ENCODE results near the gene LYG1. TPM values are rescaled to one million over a fixed set of nuclear protein-coding genes. Genes with fewer than 3 reads are reported as not detected.

LYG1 gene
- total RNA-seq, 1 experiment from 2014 or later = 0.93 TPM

GRCh38 chr2:99249951-99250350 lies 51.0 kb downstream of the LYG1 start:
- no peak overlapping the region for H3K27ac Mint-ChIP-seq (ENCODE audit: unreplicated experiment)
- no peak for DNase-seq
- H3K27me3 Mint-ChIP-seq (ENCODE audit: insufficient read depth, unreplicated experiment) = no peaks in the 10 kb centered on the region
- H3K4me1 Mint-ChIP-seq (ENCODE audit: low read depth, unreplicated experiment) = no peaks in the 10 kb centered on the region
- no peaks in the 10 kb centered on the region for H3K36me3 Mint-ChIP-seq (ENCODE audit: insufficient read depth, unreplicated experiment)
- ChIA-PET POLR2A (no interaction called here), CTCF (no interaction called here)
- TF ChIP-seq, protein P1, sequence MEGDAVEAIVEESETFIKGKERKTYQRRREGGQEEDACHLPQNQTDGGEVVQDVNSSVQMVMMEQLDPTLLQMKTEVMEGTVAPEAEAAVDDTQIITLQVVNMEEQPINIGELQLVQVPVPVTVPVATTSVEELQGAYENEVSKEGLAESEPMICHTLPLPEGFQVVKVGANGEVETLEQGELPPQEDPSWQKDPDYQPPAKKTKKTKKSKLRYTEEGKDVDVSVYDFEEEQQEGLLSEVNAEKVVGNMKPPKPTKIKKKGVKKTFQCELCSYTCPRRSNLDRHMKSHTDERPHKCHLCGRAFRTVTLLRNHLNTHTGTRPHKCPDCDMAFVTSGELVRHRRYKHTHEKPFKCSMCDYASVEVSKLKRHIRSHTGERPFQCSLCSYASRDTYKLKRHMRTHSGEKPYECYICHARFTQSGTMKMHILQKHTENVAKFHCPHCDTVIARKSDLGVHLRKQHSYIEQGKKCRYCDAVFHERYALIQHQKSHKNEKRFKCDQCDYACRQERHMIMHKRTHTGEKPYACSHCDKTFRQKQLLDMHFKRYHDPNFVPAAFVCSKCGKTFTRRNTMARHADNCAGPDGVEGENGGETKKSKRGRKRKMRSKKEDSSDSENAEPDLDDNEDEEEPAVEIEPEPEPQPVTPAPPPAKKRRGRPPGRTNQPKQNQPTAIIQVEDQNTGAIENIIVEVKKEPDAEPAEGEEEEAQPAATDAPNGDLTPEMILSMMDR (IDR thresholded peaks at IDR 0.05; ENCODE audit: insufficient read depth in 1 of 2, low read depth in 1 of 2, low read length in 1 of 2, severe bottlenecking in 1 of 2, unreplicated experiment in 1 of 2) = no peak
- no peaks in the 10 kb centered on the region for H3K36me3 ChIP-seq (ENCODE audit: control insufficient read depth, insufficient read depth, low read length)
- no TSS peak for BruUV-seq (replicated peaks)
- H3K27me3 ChIP-seq (replicated peaks; ENCODE audit: control insufficient read depth, insufficient read depth, low read length) = no peaks in the 10 kb centered on the region
- intact Hi-C loops (cut with micrococcal nuclease; ENCODE audit: unreplicated experiment) = no loop called here
- H3K4me3 ChIP-seq (ENCODE audit: low read depth, low read length) = no peak overlapping the region
- H3K9me3 Mint-ChIP-seq (ENCODE audit: unreplicated experiment) = peaks cover 27% of the 10 kb centered on the region
- no peak overlapping the region for H3K4me3 Mint-ChIP-seq (ENCODE audit: unreplicated experiment)
- no peaks in the 10 kb centered on the region for H3K9me3 ChIP-seq
- H3K4me1 ChIP-seq = no peaks in the 10 kb centered on the region

GRCh38 chr2:99242151-99242550 lies 58.8 kb downstream of the LYG1 start:
- POLR2A ChIA-PET = no interaction called here
- no peaks in the 10 kb centered on the region for H3K4me1 Mint-ChIP-seq (ENCODE audit: low read depth, unreplicated experiment)
- BruUV-seq (replicated peaks) = no TSS peak
- no peaks in the 10 kb centered on the region for H3K9me3 ChIP-seq
- TF ChIP-seq, protein P1 (IDR thresholded peaks at IDR 0.05; ENCODE audit: insufficient read depth in 1 of 2, low read depth in 1 of 2, low read length in 1 of 2, severe bottlenecking in 1 of 2, unreplicated experiment in 1 of 2) = no peak
- no peak overlapping the region for H3K4me3 ChIP-seq (ENCODE audit: low read depth, low read length)
- no peaks in the 10 kb centered on the region for H3K36me3 ChIP-seq (ENCODE audit: control insufficient read depth, insufficient read depth, low read length)
- no peaks in the 10 kb centered on the region for H3K4me1 ChIP-seq
- no peak for DNase-seq
- H3K27me3 Mint-ChIP-seq (ENCODE audit: insufficient read depth, unreplicated experiment) = peaks cover 3% of the 10 kb centered on the region
- H3K4me3 Mint-ChIP-seq (ENCODE audit: unreplicated experiment) = no peak overlapping the region
- intact Hi-C loops (cut with micrococcal nuclease; ENCODE audit: unreplicated experiment) = no loop called here
- H3K9me3 Mint-ChIP-seq (ENCODE audit: unreplicated experiment) = no peaks in the 10 kb centered on the region
- CTCF ChIA-PET = no interaction called here
- no peak overlapping the region for H3K27ac Mint-ChIP-seq (ENCODE audit: unreplicated experiment)
- no peaks in the 10 kb centered on the region for H3K36me3 Mint-ChIP-seq (ENCODE audit: insufficient read depth, unreplicated experiment)
- H3K27me3 ChIP-seq (replicated peaks; ENCODE audit: control insufficient read depth, insufficient read depth, low read length) = no peaks in the 10 kb centered on the region

DNA sequence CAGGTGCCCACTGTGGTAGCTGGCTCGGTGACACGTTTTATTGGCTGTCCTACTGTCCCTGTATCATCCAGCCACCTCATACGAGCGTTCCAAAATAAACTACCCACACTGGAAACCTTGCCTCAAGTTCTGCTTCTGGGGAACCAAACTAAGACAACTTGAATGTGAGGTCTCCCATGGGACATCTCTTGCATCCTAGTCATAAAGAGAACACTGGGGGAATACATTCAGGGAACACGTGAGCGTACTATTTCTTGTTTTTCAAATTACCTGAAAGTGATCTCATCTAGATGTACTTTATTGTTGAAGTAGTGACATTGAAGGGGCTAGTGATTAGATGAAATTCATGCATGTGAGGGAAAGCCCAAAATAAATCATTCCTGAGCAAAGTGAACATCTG lies 60.6 kb downstream of the LYG1 start:
- intact Hi-C loops (cut with micrococcal nuclease; ENCODE audit: unreplicated experiment) = no loop called here
- no peaks in the 10 kb centered on the region for H3K4me1 ChIP-seq
- no peaks in the 10 kb centered on the region for H3K36me3 ChIP-seq (ENCODE audit: control insufficient read depth, insufficient read depth, low read length)
- H3K27me3 Mint-ChIP-seq (ENCODE audit: insufficient read depth, unreplicated experiment) = peaks cover 3% of the 10 kb centered on the region
- H3K27ac Mint-ChIP-seq (ENCODE audit: unreplicated experiment) = no peak overlapping the region
- H3K4me3 Mint-ChIP-seq (ENCODE audit: unreplicated experiment) = no peak overlapping the region
- CTCF ChIA-PET = no interaction called here
- no peaks in the 10 kb centered on the region for H3K9me3 ChIP-seq
- H3K27me3 ChIP-seq (replicated peaks; ENCODE audit: control insufficient read depth, insufficient read depth, low read length) = no peaks in the 10 kb centered on the region
- POLR2A ChIA-PET = no interaction called here
- H3K36me3 Mint-ChIP-seq (ENCODE audit: insufficient read depth, unreplicated experiment) = no peaks in the 10 kb centered on the region
- no TSS peak for BruUV-seq (replicated peaks)
- H3K4me3 ChIP-seq (ENCODE audit: low read depth, low read length) = no peak overlapping the region
- TF ChIP-seq, protein P1 (IDR thresholded peaks at IDR 0.05; ENCODE audit: insufficient read depth in 1 of 2, low read depth in 1 of 2, low read length in 1 of 2, severe bottlenecking in 1 of 2, unreplicated experiment in 1 of 2) = no peak
- no peak for DNase-seq
- no peaks in the 10 kb centered on the region for H3K4me1 Mint-ChIP-seq (ENCODE audit: low read depth, unreplicated experiment)
- H3K9me3 Mint-ChIP-seq (ENCODE audit: unreplicated experiment) = no peaks in the 10 kb centered on the region

Data from Caco-2 (cell line).